Peyer's patch (tissue), 4 donors: ENCODE measurements around the gene CC2D2A. TPM values are rescaled to one million over a fixed set of nuclear protein-coding genes. Genes with fewer than 3 reads are reported as not detected.

Source experiments
- DNase-seq, 3 donors: peaks; one replicate each; pipeline ENCODE4 v3.0.0-alpha.2; 2017 to 2019
- H3K27ac ChIP-seq, 4 donors: fragments of 200-600 bp; sonication (generic); one replicate each; pipeline ENCODE4 v1.5.1; 2016 to 2019
- H3K27me3 ChIP-seq, 2 donors: fragments of 200-600 bp; sonication (generic); one replicate each; pipeline ENCODE4 v1.5.1; 2019
- H3K36me3 ChIP-seq, 3 donors: fragments of 200-600 bp; sonication (generic); one replicate each; pipeline ENCODE4 v1.5.1; 2016 to 2019
- H3K4me1 ChIP-seq, 4 donors: fragments of 200-600 bp; sonication (generic); one replicate each; pipeline ENCODE4 v1.5.1; 2016 to 2019
- H3K4me3 ChIP-seq, 4 donors: fragments of 200-600 bp; sonication (generic); 1 replicate in 3 of 4; 2 replicates in 1 of 4; pipeline ENCODE4 v1.5.1; 2016 to 2019; ENCODE audit warnings: mild to moderate bottlenecking in 1 of 4
- H3K9me3 ChIP-seq, 4 donors: fragments of 200-600 bp; sonication (generic); one replicate each; pipeline ENCODE4 v1.5.1; 2016 to 2019; ENCODE audit warnings: mild to moderate bottlenecking in 1 of 4
- POLR2A ChIP-seq, 2 donors: fragments of 450-650 bp; IDR thresholded peaks; one replicate each; pipeline ENCODE4 v1.5.1; 2017; ENCODE audit warnings: antibody characterized with exemption in 2 of 2, mild to moderate bottlenecking in 2 of 2, moderate library complexity in 2 of 2
- total RNA-seq, 4 donors: library from RNA; depleted of rRNA; stranded (reverse); fragments of >200 nt; gene quantifications; one replicate each; pipeline ENCODE4 v1.1.0, GENCODE V29; 2016
- TF ChIP-seq, protein P1 (sequence below), 6 experiments: fragments of 450-650 bp in 4 of 6; fragments of 200-600 bp in 2 of 6; sonication (generic) in 1 of 6; IDR thresholded peaks; one replicate each; pipeline ENCODE4 v1.5.1; 2017 to 2019; ENCODE audit warnings: antibody characterized with exemption in 6 of 6, mild to moderate bottlenecking in 3 of 6, moderate library complexity in 1 of 6

CC2D2A gene
- total RNA-seq, 4 donors from 2014 or later: 7.3 to 45.4 (median 8.9) TPM

DNA sequence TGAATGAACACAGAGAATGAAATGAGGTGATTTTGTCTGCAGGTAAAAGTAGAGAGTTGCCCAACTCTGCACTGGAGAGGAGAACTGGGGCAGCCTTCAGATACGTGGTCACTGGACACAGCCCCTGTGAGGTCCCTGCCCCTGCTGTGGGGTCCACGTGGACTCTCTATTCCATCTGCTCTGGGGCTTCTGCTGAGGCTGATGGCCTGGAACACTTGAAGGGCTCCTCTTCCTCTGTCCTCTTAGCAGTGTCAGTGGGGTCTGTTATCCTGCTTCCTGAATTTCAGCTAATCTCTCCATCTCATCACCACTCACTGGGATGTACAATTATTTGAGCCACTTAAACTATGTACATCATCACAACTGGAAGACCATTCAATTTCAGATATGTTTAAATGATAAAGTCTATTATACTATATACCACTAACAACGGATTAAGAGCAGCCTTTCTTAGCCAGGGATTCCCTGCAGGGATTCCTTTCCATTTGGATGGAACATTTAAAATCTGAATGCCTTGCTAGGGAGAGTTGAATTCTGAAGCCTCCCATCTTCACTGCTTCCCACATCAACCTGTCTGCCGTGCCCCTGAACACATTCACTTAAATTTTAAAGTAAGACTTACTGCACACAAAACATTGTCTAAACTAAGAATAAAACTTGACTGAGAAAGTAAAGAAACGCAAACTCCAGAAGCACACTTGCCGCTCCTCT lies 74.0 kb downstream of the CC2D2A start:
- H3K27me3 ChIP-seq: no peaks in the 10 kb centered on the region
- H3K27ac ChIP-seq: no peak overlapping the region
- DNase-seq: no peak
- H3K4me1 ChIP-seq: no peaks in the 10 kb centered on the region
- TF ChIP-seq, protein P1, sequence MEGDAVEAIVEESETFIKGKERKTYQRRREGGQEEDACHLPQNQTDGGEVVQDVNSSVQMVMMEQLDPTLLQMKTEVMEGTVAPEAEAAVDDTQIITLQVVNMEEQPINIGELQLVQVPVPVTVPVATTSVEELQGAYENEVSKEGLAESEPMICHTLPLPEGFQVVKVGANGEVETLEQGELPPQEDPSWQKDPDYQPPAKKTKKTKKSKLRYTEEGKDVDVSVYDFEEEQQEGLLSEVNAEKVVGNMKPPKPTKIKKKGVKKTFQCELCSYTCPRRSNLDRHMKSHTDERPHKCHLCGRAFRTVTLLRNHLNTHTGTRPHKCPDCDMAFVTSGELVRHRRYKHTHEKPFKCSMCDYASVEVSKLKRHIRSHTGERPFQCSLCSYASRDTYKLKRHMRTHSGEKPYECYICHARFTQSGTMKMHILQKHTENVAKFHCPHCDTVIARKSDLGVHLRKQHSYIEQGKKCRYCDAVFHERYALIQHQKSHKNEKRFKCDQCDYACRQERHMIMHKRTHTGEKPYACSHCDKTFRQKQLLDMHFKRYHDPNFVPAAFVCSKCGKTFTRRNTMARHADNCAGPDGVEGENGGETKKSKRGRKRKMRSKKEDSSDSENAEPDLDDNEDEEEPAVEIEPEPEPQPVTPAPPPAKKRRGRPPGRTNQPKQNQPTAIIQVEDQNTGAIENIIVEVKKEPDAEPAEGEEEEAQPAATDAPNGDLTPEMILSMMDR (IDR thresholded peaks at IDR 0.05): no peak
- TF ChIP-seq POLR2A (IDR thresholded peaks at IDR 0.05): no peak
- H3K36me3 ChIP-seq: no peaks in the 10 kb centered on the region
- H3K9me3 ChIP-seq: no peaks in the 10 kb centered on the region
- no peak overlapping the region for H3K4me3 ChIP-seq

DNA sequence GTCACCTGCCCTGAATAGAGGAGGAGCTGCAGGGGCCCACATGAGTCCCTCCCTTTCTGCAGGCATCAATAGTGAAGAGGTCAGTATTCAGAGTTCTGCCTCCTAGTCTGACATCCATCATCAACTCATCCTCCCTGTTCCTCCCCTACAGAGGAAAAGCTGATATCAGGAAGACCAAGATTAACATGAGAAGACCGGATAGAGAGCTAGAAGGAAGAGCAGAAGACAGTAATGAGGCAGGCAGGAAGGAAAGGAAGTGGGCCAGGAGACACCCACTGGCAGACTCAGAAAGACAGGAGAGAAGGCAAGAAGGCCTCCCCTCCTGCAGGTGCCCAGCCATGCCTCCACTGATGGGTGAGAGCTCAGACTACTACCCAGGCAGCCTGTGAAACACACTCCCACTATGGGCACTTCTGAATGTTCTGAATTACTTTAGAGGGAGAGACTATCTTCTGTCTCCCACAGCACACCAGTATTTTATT lies 74.6 kb downstream of the CC2D2A start:
- H3K4me3 ChIP-seq: no peak overlapping the region
- no peaks in the 10 kb centered on the region for H3K9me3 ChIP-seq
- no peak for DNase-seq
- no peaks in the 10 kb centered on the region for H3K27me3 ChIP-seq
- TF ChIP-seq POLR2A (IDR thresholded peaks at IDR 0.05): no peak
- TF ChIP-seq, protein P1 (IDR thresholded peaks at IDR 0.05): no peak
- H3K36me3 ChIP-seq: no peaks in the 10 kb centered on the region
- H3K4me1 ChIP-seq: no peaks in the 10 kb centered on the region
- no peak overlapping the region for H3K27ac ChIP-seq

DNA sequence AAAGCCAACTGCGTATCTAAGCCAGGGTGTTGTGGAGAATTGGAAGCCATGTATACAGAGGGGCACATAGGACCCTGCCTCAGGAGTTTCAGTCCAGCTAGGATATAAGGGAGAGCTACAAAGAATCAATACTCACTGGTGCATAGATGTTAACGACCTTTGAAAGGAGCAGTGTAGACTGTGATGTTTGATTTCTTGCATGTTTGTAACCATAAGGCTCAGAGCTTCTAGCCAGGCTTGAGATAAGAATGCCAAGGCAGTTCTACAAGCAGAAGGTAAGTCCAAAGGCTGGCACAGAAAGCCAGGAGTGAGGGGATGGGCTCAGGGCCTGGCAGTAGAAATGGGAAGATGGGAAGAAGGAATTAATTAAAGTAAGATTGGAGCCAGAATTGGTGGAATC lies 75.7 kb downstream of the CC2D2A start:
- Histone ChIP-seq H3K27me3 (no peaks in the 10 kb centered on the region), H3K9me3 (no peaks in the 10 kb centered on the region), H3K36me3 (no peaks in the 10 kb centered on the region), H3K4me1 (no peaks in the 10 kb centered on the region), H3K27ac (no peak overlapping the region), H3K4me3 (no peak overlapping the region)
- no peak for DNase-seq
- no peak for TF ChIP-seq POLR2A (IDR thresholded peaks at IDR 0.05)
- TF ChIP-seq, protein P1 (IDR thresholded peaks at IDR 0.05): no peak

DNA sequence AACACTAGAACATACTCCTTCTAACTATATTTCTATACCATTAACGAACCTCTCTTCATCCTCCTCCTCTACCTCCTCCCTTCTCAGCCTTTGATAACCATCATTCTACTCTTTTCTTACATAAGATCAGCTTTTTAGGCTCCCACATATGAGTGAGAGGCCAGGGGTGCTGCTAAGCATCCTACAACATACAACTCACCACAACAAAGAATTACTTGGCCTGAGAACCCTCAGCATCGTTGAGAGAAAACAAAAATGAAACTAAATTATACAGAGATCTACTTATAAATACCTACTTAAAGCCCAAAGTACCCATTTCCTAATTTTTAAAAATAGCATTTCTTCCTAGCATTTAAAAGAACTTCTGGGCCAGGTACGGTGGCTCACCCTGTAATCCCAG lies 77.7 kb downstream of the CC2D2A start:
- H3K27me3 ChIP-seq: no peaks in the 10 kb centered on the region
- no peaks in the 10 kb centered on the region for H3K4me1 ChIP-seq
- no peaks in the 10 kb centered on the region for H3K36me3 ChIP-seq
- no peak overlapping the region for H3K27ac ChIP-seq
- no peak for DNase-seq
- no peak overlapping the region for H3K4me3 ChIP-seq
- TF ChIP-seq, protein P1 (IDR thresholded peaks at IDR 0.05): no peak
- no peak for TF ChIP-seq POLR2A (IDR thresholded peaks at IDR 0.05)
- H3K9me3 ChIP-seq: no peaks in the 10 kb centered on the region

DNA sequence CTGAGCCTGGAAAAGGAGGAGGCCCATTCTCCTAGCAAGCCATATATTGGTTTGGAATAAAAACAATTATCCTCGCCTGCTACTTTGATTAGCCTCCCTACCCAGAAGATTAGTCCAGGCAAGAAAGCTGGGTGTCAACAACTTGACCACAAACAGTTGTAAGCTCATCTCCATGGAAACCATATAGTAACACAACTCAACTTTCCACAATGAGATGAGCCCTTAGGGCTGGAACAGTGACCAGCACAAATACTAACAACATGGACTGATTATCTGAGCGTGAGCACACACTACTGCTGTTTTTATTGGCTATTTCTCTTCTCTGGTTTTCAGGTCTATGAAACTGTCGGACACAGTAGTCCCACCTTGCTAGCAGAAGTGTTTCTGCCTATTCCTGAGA lies 80.8 kb downstream of the CC2D2A start:
- no peaks in the 10 kb centered on the region for H3K27me3 ChIP-seq
- DNase-seq: no peak
- H3K4me3 ChIP-seq: no peak overlapping the region
- H3K4me1 ChIP-seq: no peaks in the 10 kb centered on the region
- TF ChIP-seq, protein P1 (IDR thresholded peaks at IDR 0.05): no peak
- TF ChIP-seq POLR2A (IDR thresholded peaks at IDR 0.05): no peak
- no peaks in the 10 kb centered on the region for H3K9me3 ChIP-seq
- H3K27ac ChIP-seq: no peak overlapping the region
- no peaks in the 10 kb centered on the region for H3K36me3 ChIP-seq
